C4-2B (cell line): ENCODE measurements around the gene MOCS2.

Experiments
- H3K27ac ChIP-seq: fragments of 450-650 bp; 2 replicates; pipeline ENCODE4 v1.5.1; 2017
- CTCF ChIP-seq: fragments of 450-650 bp; conservative IDR thresholded peaks from 2 replicates; pipeline ENCODE4 v1.5.1; 2017; ENCODE audit warnings: mild to moderate bottlenecking
- ZFX ChIP-seq: fragments of 450-650 bp; IDR thresholded peaks from 2 replicates; pipeline ENCODE4 v1.6.1; 2017

The MOCS2 gene

GRCh38 chr5:53111139-53111538 lies 1.6 kb upstream of the MOCS2 start:
- no peak for TF ChIP-seq CTCF
- TF ChIP-seq ZFX = no peak

GRCh38 chr5:53110156-53110555 lies 599 bp upstream of the MOCS2 start:
- TF ChIP-seq CTCF (no peak), ZFX (no peak)
- H3K27ac ChIP-seq = peak overlapping the region; percentile 75

More at GRCh38 chr5:53111139-53111538, 1.6 kb upstream of the MOCS2 start:
- H3K27ac ChIP-seq = no peak overlapping the region

GRCh38 chr5:53109056-53109442 lies 508 bp downstream of the MOCS2 start:
- H3K27ac ChIP-seq = peak overlapping the region; percentile 75
- TF ChIP-seq ZFX = no peak
- TF ChIP-seq CTCF = no peak

GRCh38 chr5:53105611-53106300 lies 3.8 kb downstream of the MOCS2 start:
- no peak overlapping the region for H3K27ac ChIP-seq
- no peak for TF ChIP-seq CTCF
- no peak for TF ChIP-seq ZFX

GRCh38 chr5:53100606-53101005 lies 9.0 kb downstream of the MOCS2 start:
- H3K27ac ChIP-seq = no peak overlapping the region
- TF ChIP-seq ZFX (no peak), CTCF (no peak)

GRCh38 chr5:53099546-53099945 lies 10.0 kb downstream of the MOCS2 start:
- no peak overlapping the region for H3K27ac ChIP-seq
- TF ChIP-seq CTCF = no peak

GRCh38 chr5:53095931-53096525 lies 13.5 kb downstream of the MOCS2 start:
- no peak overlapping the region for H3K27ac ChIP-seq
- TF ChIP-seq CTCF (peak; percentile 92), ZFX (no peak)
